Kidney epithelial cell (primary cell): ENCODE measurements around the gene SIDT2. TPM values are rescaled to one million over a fixed set of nuclear protein-coding genes. Genes with fewer than 3 reads are reported as not detected.

Experiments
- DNase-seq: peaks from one replicate; pipeline ENCODE4 v3.0.0-alpha.2; 2010; ENCODE audit warnings: low read depth
- H3K27me3 ChIP-seq: 2 replicates; pipeline ENCODE4 v1.6.0; 2011; ENCODE audit warnings: low read length; ENCODE audit not compliant: control insufficient read depth, insufficient read depth
- H3K36me3 ChIP-seq: 2 replicates; pipeline ENCODE4 v1.5.1; 2011; ENCODE audit warnings: low read length; ENCODE audit not compliant: control insufficient read depth, insufficient read depth
- H3K4me3 ChIP-seq: 2 replicates; pipeline ENCODE4 v1.5.1; 2011; ENCODE audit warnings: low read depth, mild to moderate bottlenecking, control low read depth, low read length
- CTCF ChIP-seq: IDR thresholded peaks from 2 replicates; pipeline ENCODE4 v1.5.1; 2011; ENCODE audit warnings: mild to moderate bottlenecking, moderate library complexity, low read length, control low read depth, inconsistent platforms; ENCODE audit not compliant: insufficient read depth, poor library complexity, severe bottlenecking
- total RNA-seq: library from RNA; depleted of rRNA; stranded (reverse); fragments of >200 nt; gene quantifications from 2 replicates; pipeline ENCODE4 v1.2.3, GENCODE V29; 2015

The SIDT2 gene
- total RNA-seq, 1 donor from 2014 or later = 14.6 TPM

- Histone ChIP-seq H3K36me3 (peaks cover 1% of the 10 kb centered on the region), H3K27me3 (no peaks in the 10 kb centered on the region), H3K4me3 (peak overlapping the region; percentile 10)
- DNase-seq = no peak
- no peak for TF ChIP-seq CTCF
These were observed 22.5 kb downstream of the SIDT2 start for GRCh38 chr11:117200813-117201657.

- H3K36me3 ChIP-seq = peaks cover 1% of the 10 kb centered on the region
- no peak overlapping the region for H3K4me3 ChIP-seq
- no peak for TF ChIP-seq CTCF
- no peaks in the 10 kb centered on the region for H3K27me3 ChIP-seq
- no peak for DNase-seq
These were observed 23.2 kb downstream of the SIDT2 start for GRCh38 chr11:117201658-117202305.

GRCh38 chr11:117202386-117203068 lies 24.0 kb downstream of the SIDT2 start:
- peaks cover 1% of the 10 kb centered on the region for H3K36me3 ChIP-seq
- H3K4me3 ChIP-seq = no peak overlapping the region
- no peaks in the 10 kb centered on the region for H3K27me3 ChIP-seq
- no peak for TF ChIP-seq CTCF
- DNase-seq = no peak

GRCh38 chr11:117203069-117203407 lies 24.5 kb downstream of the SIDT2 start:
- Histone ChIP-seq H3K4me3 (no peak overlapping the region), H3K27me3 (no peaks in the 10 kb centered on the region), H3K36me3 (peaks cover 1% of the 10 kb centered on the region)
- TF ChIP-seq CTCF = no peak
- no peak for DNase-seq

GRCh38 chr11:117204283-117205080 lies 25.9 kb downstream of the SIDT2 start:
- DNase-seq = no peak
- Histone ChIP-seq H3K36me3 (peaks cover 1% of the 10 kb centered on the region), H3K4me3 (no peak overlapping the region), H3K27me3 (no peaks in the 10 kb centered on the region)
- TF ChIP-seq CTCF = no peak
